ENCODE data around the gene MCFD2.

GRCh38 chr2:46885376-46885775, 30.2 kb downstream of the MCFD2 start:
- TF ChIP-seq, protein P1, sequence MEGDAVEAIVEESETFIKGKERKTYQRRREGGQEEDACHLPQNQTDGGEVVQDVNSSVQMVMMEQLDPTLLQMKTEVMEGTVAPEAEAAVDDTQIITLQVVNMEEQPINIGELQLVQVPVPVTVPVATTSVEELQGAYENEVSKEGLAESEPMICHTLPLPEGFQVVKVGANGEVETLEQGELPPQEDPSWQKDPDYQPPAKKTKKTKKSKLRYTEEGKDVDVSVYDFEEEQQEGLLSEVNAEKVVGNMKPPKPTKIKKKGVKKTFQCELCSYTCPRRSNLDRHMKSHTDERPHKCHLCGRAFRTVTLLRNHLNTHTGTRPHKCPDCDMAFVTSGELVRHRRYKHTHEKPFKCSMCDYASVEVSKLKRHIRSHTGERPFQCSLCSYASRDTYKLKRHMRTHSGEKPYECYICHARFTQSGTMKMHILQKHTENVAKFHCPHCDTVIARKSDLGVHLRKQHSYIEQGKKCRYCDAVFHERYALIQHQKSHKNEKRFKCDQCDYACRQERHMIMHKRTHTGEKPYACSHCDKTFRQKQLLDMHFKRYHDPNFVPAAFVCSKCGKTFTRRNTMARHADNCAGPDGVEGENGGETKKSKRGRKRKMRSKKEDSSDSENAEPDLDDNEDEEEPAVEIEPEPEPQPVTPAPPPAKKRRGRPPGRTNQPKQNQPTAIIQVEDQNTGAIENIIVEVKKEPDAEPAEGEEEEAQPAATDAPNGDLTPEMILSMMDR (IDR thresholded peaks at IDR 0.05): no peak
- TF ChIP-seq POLR2A (IDR thresholded peaks at IDR 0.05): no peak
- no peak for TF ChIP-seq POLR2AphosphoS5 (IDR thresholded peaks at IDR 0.05)
